Suppressor macrophage treated with lipopolysaccharide for 4 hours (primary cell): ENCODE results near the gene NPAS2.

ENCODE experiments used
- DNase-seq: peaks from one replicate; pipeline ENCODE4 v3.0.0-alpha.2; 2020

The NPAS2 gene

GRCh38 chr2:100823665-100824438 lies 3.9 kb downstream of the NPAS2 start:
- no peak for DNase-seq

GRCh38 chr2:100824842-100825241 lies 4.9 kb downstream of the NPAS2 start:
- DNase-seq: no peak

- no peak for DNase-seq
Measured at GRCh38 chr2:100826494-100826893, 6.6 kb downstream of the NPAS2 start.

- DNase-seq: no peak
Measured at GRCh38 chr2:100831158-100831750, 11.3 kb downstream of the NPAS2 start.

- no peak for DNase-seq
Measured at GRCh38 chr2:100831831-100832230, 11.9 kb downstream of the NPAS2 start.

- no peak for DNase-seq
Measured at GRCh38 chr2:100832885-100833284, 12.9 kb downstream of the NPAS2 start.

GRCh38 chr2:100833331-100833730 lies 13.4 kb downstream of the NPAS2 start:
- no peak for DNase-seq

- DNase-seq: no peak
Measured at GRCh38 chr2:100834221-100834620, 14.3 kb downstream of the NPAS2 start.

- peak; percentile 32 for DNase-seq
Measured at GRCh38 chr2:100835006-100835659, 15.2 kb downstream of the NPAS2 start.

- DNase-seq: no peak
Measured at GRCh38 chr2:100840519-100840918, 20.6 kb downstream of the NPAS2 start.

- DNase-seq: no peak
Measured at GRCh38 chr2:100842241-100842922, 22.4 kb downstream of the NPAS2 start.

GRCh38 chr2:100844514-100844913 lies 24.6 kb downstream of the NPAS2 start:
- DNase-seq: no peak

GRCh38 chr2:100845141-100845991 lies 25.4 kb downstream of the NPAS2 start:
- DNase-seq: no peak

- DNase-seq: no peak
Measured at GRCh38 chr2:100846716-100847115, 26.8 kb downstream of the NPAS2 start.

- DNase-seq: no peak
Measured at GRCh38 chr2:100852447-100852846, 32.5 kb downstream of the NPAS2 start.

GRCh38 chr2:100852999-100853908 lies 33.3 kb downstream of the NPAS2 start:
- DNase-seq: no peak

- peak; percentile 74 for DNase-seq
Measured at GRCh38 chr2:100853909-100854810, 34.2 kb downstream of the NPAS2 start.

- no peak for DNase-seq
Measured at GRCh38 chr2:100855084-100855483, 35.1 kb downstream of the NPAS2 start.

GRCh38 chr2:100855606-100856005 lies 35.7 kb downstream of the NPAS2 start:
- DNase-seq: no peak

GRCh38 chr2:100856732-100857131 lies 36.8 kb downstream of the NPAS2 start:
- DNase-seq: no peak
